NCI-H1930 (cell line): ENCODE data around the gene TMCO4.
A peak's percentile ranks its signal among the peaks of the same experiment; 100 is the strongest.

Experiments used
- DNase-seq, 2 experiments: peaks; one replicate each; lab custom pipeline; 2025; lab: John Stamatoyannopoulos, UW

Gene TMCO4

GRCh38 chr1:19684677-19685076 lies 115.0 kb downstream of the TMCO4 start:
- no peak for DNase-seq

- no peak for DNase-seq
Observed at GRCh38 chr1:19683351-19683750, 116.4 kb downstream of the TMCO4 start.

GRCh38 chr1:19682901-19683300 lies 116.8 kb downstream of the TMCO4 start:
- DNase-seq: no peak

- DNase-seq: no peak
Observed at GRCh38 chr1:19682257-19682656, 117.5 kb downstream of the TMCO4 start.

GRCh38 chr1:19680644-19681043 lies 119.1 kb downstream of the TMCO4 start:
- DNase-seq: no peak

- DNase-seq: no peak
Observed at GRCh38 chr1:19679691-19680090, 120.0 kb downstream of the TMCO4 start.

GRCh38 chr1:19678931-19679453 lies 120.7 kb downstream of the TMCO4 start:
- no peak for DNase-seq

GRCh38 chr1:19678493-19678892 lies 121.2 kb downstream of the TMCO4 start:
- no peak for DNase-seq

- DNase-seq: no peak
Observed at GRCh38 chr1:19676438-19676922, 123.2 kb downstream of the TMCO4 start.

GRCh38 chr1:19675797-19676196 lies 123.9 kb downstream of the TMCO4 start:
- DNase-seq: no peak

- DNase-seq: no peak
Observed at GRCh38 chr1:19672237-19672636, 127.5 kb downstream of the TMCO4 start.

- DNase-seq: no peak
Observed at GRCh38 chr1:19670787-19671186, 128.9 kb downstream of the TMCO4 start.

GRCh38 chr1:19668888-19669287 lies 130.8 kb downstream of the TMCO4 start:
- DNase-seq: no peak

GRCh38 chr1:19665496-19666465 lies 133.9 kb downstream of the TMCO4 start:
- no peak for DNase-seq

GRCh38 chr1:19665186-19665495 lies 134.6 kb downstream of the TMCO4 start:
- no peak for DNase-seq

- peak in 1 of 2 experiments; percentile 11 for DNase-seq
Observed at GRCh38 chr1:19664453-19665185, 135.1 kb downstream of the TMCO4 start, which contains the start of gene HTR6. Gene HTR6 (plus strand): TSS chr1:19664875. CDS start chr1:19665754, 879 bp downstream.

GRCh38 chr1:19662313-19662712 lies 137.4 kb downstream of the TMCO4 start:
- DNase-seq: no peak

- DNase-seq: no peak
Observed at GRCh38 chr1:19661721-19662228, 137.9 kb downstream of the TMCO4 start.

GRCh38 chr1:19658186-19658585 lies 141.5 kb downstream of the TMCO4 start:
- no peak for DNase-seq

- no peak for DNase-seq
Observed at GRCh38 chr1:19657511-19657910, 142.2 kb downstream of the TMCO4 start.

- DNase-seq: no peak
Observed at GRCh38 chr1:19656780-19657466, 142.8 kb downstream of the TMCO4 start.
